ENCODE data around the gene THADA.
A peak's percentile ranks its signal among the peaks of the same experiment; 100 is the strongest.

The THADA gene

GRCh38 chr2:43595603-43596412 is at the start of gene THADA (continued):
- peak; percentile 59 for TF ChIP-seq ZEB2 (tag by site-specific recombination; IDR thresholded peaks at IDR 0.05)
- TF ChIP-seq ZNF211 (tag by site-specific recombination; IDR thresholded peaks at IDR 0.05; ENCODE audit: low read depth) = no peak
- TF ChIP-seq ZNF157 (tag by site-specific recombination; IDR thresholded peaks at IDR 0.05) = no peak
- TF ChIP-seq ZNF501 (tag by site-specific recombination; IDR thresholded peaks at IDR 0.05) = peak; percentile 68; the same call in 1 of the 2 replicates
- peak; percentile 34; the same call in 1 of the 2 replicates for TF ChIP-seq KLF17 (tag by site-specific recombination; IDR thresholded peaks at IDR 0.05)
- peak; percentile 57; the same call in 1 of the 2 replicates for TF ChIP-seq ZNF2 (tag by site-specific recombination; IDR thresholded peaks at IDR 0.05)
- TF ChIP-seq SP2 (tag by site-specific recombination; IDR thresholded peaks at IDR 0.05) = peak; percentile 80
- no peak for TF ChIP-seq ZNF174 (tag by site-specific recombination; IDR thresholded peaks at IDR 0.05)
- TF ChIP-seq ZNF341 (tag by site-specific recombination; IDR thresholded peaks at IDR 0.05; ENCODE audit: low read depth) = peak; percentile 63; the same call in 1 of the 2 replicates
- peak; percentile 98 for TF ChIP-seq ATF2 (tag by site-specific recombination; IDR thresholded peaks at IDR 0.05; ENCODE audit: low read depth)
- peak; percentile 78 for TF ChIP-seq TRIM28 (IDR thresholded peaks at IDR 0.05; ENCODE audit: borderline replicate concordance, low read length)
- 0 out of 2 replicates have a peak, but pooled peaks have one; percentile 12 for TF ChIP-seq PRDM4 (tag by site-specific recombination; IDR thresholded peaks at IDR 0.05)
- TF ChIP-seq ZNF596 (tag by site-specific recombination; IDR thresholded peaks at IDR 0.05) = no peak
- TF ChIP-seq SP3 (tag by site-specific recombination; IDR thresholded peaks at IDR 0.05) = peak; percentile 66
- TF ChIP-seq ZFP69B (tag by site-specific recombination; IDR thresholded peaks at IDR 0.05) = 0 out of 2 replicates have a peak, but pooled peaks have one; percentile 14
- TF ChIP-seq ZNF76 (tag by site-specific recombination; IDR thresholded peaks at IDR 0.05; ENCODE audit: borderline replicate concordance, low read depth) = 0 out of 2 replicates have a peak, but pooled peaks have one; percentile 55
- no peak for TF ChIP-seq ZNF280D (tag by site-specific recombination; IDR thresholded peaks at IDR 0.05)
- no peak for TF ChIP-seq ZNF354C (tag by site-specific recombination; IDR thresholded peaks at IDR 0.05; ENCODE audit: borderline replicate concordance, low read depth)
- TF ChIP-seq ZNF600 (tag by site-specific recombination; IDR thresholded peaks at IDR 0.05) = no peak
- TF ChIP-seq ZNF677 (tag by site-specific recombination; IDR thresholded peaks at IDR 0.05) = no peak

All from HEK293 (cell line).